ENCODE data around the gene ESYT2.
"Not testable (repeated sequence)": the region's sequence is repeated elsewhere in the genome, so short reads cannot be mapped to it uniquely, and the experiment has no call there.

The ESYT2 gene

GRCh38 chr7:158829342-158830210, at the start of gene ESYT2:
ESYT2 (minus strand) TSS chr7:158829509; CDS start chr7:158829418, 91 bp downstream.
- no peak for FAIRE-seq

- not testable (repeated sequence) for FAIRE-seq
Measured at GRCh38 chr7:158878151-158879079, 49.1 kb upstream of the ESYT2 start.

- FAIRE-seq, result no peak
Measured at GRCh38 chr7:158876984-158877383, 47.7 kb upstream of the ESYT2 start.

GRCh38 chr7:158869876-158870275, 40.6 kb upstream of the ESYT2 start:
- no peak for FAIRE-seq

GRCh38 chr7:158868764-158869410, 39.6 kb upstream of the ESYT2 start:
- FAIRE-seq, result no peak

GRCh38 chr7:158867214-158867984, 38.1 kb upstream of the ESYT2 start:
- FAIRE-seq, result no peak

- FAIRE-seq, result no peak
Measured at GRCh38 chr7:158865977-158866376, 36.7 kb upstream of the ESYT2 start.

GRCh38 chr7:158865462-158865922, 36.2 kb upstream of the ESYT2 start:
- no peak for FAIRE-seq

GRCh38 chr7:158864833-158865232, 35.5 kb upstream of the ESYT2 start:
- FAIRE-seq, result no peak

- no peak for FAIRE-seq
Measured at GRCh38 chr7:158864507-158864820, 35.2 kb upstream of the ESYT2 start.

GRCh38 chr7:158863611-158864506, 34.5 kb upstream of the ESYT2 start:
- no peak for FAIRE-seq

GRCh38 chr7:158862985-158863610, 33.8 kb upstream of the ESYT2 start:
- FAIRE-seq, result not testable (repeated sequence)

GRCh38 chr7:158861936-158862704, 32.8 kb upstream of the ESYT2 start:
- FAIRE-seq, result no peak

GRCh38 chr7:158861004-158861787, 31.9 kb upstream of the ESYT2 start:
- no peak for FAIRE-seq

GRCh38 chr7:158860394-158860793, 31.1 kb upstream of the ESYT2 start:
- FAIRE-seq, result no peak

GRCh38 chr7:158858592-158859503, 29.5 kb upstream of the ESYT2 start:
- FAIRE-seq, result no peak

GRCh38 chr7:158856883-158857668, 27.8 kb upstream of the ESYT2 start:
- FAIRE-seq, result no peak

Data from endometrium (tissue), 2 donors.